GM23338 (cell line): ENCODE results near the gene TCERG1L.

ENCODE experiments used
- CREB1 ChIP-seq: fragments of 250-450 bp; sonication (Bioruptor Pico); IDR thresholded peaks from 2 replicates; pipeline ENCODE4 v1.5.0; 2020; ENCODE audit warnings: low read depth, mild to moderate bottlenecking, moderate library complexity
- ETS1 ChIP-seq: IDR thresholded peaks from 2 replicates; pipeline ENCODE4 v1.6.1; 2016; ENCODE audit warnings: antibody characterized with exemption
- EZH2 ChIP-seq: fragments of 200-600 bp; sonication (generic); IDR thresholded peaks from one replicate; pipeline ENCODE4 v1.8.0; 2017; ENCODE audit warnings: antibody characterized with exemption, mild to moderate bottlenecking, low read depth; ENCODE audit not compliant: unreplicated experiment
- EZH2phosphoT487 ChIP-seq: fragments of 200-600 bp; sonication (generic); IDR thresholded peaks from one replicate; pipeline ENCODE4 v1.8.1; 2018; ENCODE audit warnings: antibody characterized with exemption; ENCODE audit not compliant: unreplicated experiment
- JUNB ChIP-seq: IDR thresholded peaks from one replicate; pipeline ENCODE4 v1.6.1; 2016; ENCODE audit warnings: antibody characterized with exemption; ENCODE audit not compliant: unreplicated experiment
- NANOG ChIP-seq: IDR thresholded peaks from 2 replicates; pipeline ENCODE4 v1.6.1; 2016; ENCODE audit warnings: antibody characterized with exemption, borderline replicate concordance
- POLR2AphosphoS5 ChIP-seq: IDR thresholded peaks from 2 replicates; pipeline ENCODE4 v1.6.1; 2016; ENCODE audit warnings: antibody characterized with exemption, low read depth
- REST ChIP-seq: IDR thresholded peaks from one replicate; pipeline ENCODE4 v1.6.1; 2018; ENCODE audit warnings: antibody characterized with exemption; ENCODE audit not compliant: unreplicated experiment
- STAT1 ChIP-seq: IDR thresholded peaks from one replicate; pipeline ENCODE4 v1.6.1; 2016; ENCODE audit warnings: antibody characterized with exemption; ENCODE audit not compliant: unreplicated experiment
- ZNF114 ChIP-seq: fragments of 250-450 bp; sonication (Bioruptor Pico); IDR thresholded peaks from 2 replicates; pipeline ENCODE4 v1.5.0; 2020; ENCODE audit warnings: mild to moderate bottlenecking, moderate library complexity
- TF ChIP-seq, protein P1 (sequence below), 2 experiments: fragments of 200-600 bp in 1 of 2; sonication (generic) in 1 of 2; conservative IDR thresholded peaks; 2 replicates each; pipeline versions ENCODE4 v1.5.1 to v1.6.1; 2016 to 2017; ENCODE audit warnings: antibody characterized with exemption in 2 of 2, low read depth in 2 of 2, mild to moderate bottlenecking in 2 of 2, moderate library complexity in 1 of 2
- TF ChIP-seq, protein P2 (sequence below): fragments of 250-450 bp; sonication (Bioruptor Pico); IDR thresholded peaks from 2 replicates; pipeline ENCODE4 v1.5.0; 2020; ENCODE audit warnings: mild to moderate bottlenecking, moderate library complexity

DNA sequence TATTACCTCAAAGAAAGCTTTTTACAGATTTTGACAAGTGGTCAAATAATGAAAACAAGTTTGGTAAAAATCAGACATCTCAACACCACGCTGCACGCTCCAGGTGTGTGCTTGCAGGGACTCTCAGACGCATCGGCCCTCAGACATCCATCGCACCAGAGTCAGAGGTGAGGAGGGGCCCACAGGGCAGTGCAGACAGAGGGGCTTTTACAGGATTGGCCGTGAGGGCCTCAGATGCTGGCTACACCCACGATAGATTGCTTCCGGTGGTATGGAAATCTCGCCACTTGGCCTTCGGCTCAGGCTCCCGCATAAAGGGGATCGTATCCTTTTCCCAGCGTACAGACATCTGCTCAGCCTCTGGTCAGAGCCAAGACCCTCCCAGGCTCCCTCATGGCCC, 72.1 kb downstream of the TCERG1L start:
- no peak for TF ChIP-seq EZH2
- no peak for TF ChIP-seq REST
- TF ChIP-seq, protein P1, sequence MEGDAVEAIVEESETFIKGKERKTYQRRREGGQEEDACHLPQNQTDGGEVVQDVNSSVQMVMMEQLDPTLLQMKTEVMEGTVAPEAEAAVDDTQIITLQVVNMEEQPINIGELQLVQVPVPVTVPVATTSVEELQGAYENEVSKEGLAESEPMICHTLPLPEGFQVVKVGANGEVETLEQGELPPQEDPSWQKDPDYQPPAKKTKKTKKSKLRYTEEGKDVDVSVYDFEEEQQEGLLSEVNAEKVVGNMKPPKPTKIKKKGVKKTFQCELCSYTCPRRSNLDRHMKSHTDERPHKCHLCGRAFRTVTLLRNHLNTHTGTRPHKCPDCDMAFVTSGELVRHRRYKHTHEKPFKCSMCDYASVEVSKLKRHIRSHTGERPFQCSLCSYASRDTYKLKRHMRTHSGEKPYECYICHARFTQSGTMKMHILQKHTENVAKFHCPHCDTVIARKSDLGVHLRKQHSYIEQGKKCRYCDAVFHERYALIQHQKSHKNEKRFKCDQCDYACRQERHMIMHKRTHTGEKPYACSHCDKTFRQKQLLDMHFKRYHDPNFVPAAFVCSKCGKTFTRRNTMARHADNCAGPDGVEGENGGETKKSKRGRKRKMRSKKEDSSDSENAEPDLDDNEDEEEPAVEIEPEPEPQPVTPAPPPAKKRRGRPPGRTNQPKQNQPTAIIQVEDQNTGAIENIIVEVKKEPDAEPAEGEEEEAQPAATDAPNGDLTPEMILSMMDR (conservative IDR thresholded peaks at IDR 0.05; ENCODE audit: low read depth in 2 of 2): no peak
- no peak for TF ChIP-seq EZH2phosphoT487
- TF ChIP-seq POLR2AphosphoS5: no peak
- no peak for TF ChIP-seq CREB1 (CRISPR knock-in tag)
- no peak for TF ChIP-seq ETS1
- TF ChIP-seq STAT1: no peak
- TF ChIP-seq, protein P2, sequence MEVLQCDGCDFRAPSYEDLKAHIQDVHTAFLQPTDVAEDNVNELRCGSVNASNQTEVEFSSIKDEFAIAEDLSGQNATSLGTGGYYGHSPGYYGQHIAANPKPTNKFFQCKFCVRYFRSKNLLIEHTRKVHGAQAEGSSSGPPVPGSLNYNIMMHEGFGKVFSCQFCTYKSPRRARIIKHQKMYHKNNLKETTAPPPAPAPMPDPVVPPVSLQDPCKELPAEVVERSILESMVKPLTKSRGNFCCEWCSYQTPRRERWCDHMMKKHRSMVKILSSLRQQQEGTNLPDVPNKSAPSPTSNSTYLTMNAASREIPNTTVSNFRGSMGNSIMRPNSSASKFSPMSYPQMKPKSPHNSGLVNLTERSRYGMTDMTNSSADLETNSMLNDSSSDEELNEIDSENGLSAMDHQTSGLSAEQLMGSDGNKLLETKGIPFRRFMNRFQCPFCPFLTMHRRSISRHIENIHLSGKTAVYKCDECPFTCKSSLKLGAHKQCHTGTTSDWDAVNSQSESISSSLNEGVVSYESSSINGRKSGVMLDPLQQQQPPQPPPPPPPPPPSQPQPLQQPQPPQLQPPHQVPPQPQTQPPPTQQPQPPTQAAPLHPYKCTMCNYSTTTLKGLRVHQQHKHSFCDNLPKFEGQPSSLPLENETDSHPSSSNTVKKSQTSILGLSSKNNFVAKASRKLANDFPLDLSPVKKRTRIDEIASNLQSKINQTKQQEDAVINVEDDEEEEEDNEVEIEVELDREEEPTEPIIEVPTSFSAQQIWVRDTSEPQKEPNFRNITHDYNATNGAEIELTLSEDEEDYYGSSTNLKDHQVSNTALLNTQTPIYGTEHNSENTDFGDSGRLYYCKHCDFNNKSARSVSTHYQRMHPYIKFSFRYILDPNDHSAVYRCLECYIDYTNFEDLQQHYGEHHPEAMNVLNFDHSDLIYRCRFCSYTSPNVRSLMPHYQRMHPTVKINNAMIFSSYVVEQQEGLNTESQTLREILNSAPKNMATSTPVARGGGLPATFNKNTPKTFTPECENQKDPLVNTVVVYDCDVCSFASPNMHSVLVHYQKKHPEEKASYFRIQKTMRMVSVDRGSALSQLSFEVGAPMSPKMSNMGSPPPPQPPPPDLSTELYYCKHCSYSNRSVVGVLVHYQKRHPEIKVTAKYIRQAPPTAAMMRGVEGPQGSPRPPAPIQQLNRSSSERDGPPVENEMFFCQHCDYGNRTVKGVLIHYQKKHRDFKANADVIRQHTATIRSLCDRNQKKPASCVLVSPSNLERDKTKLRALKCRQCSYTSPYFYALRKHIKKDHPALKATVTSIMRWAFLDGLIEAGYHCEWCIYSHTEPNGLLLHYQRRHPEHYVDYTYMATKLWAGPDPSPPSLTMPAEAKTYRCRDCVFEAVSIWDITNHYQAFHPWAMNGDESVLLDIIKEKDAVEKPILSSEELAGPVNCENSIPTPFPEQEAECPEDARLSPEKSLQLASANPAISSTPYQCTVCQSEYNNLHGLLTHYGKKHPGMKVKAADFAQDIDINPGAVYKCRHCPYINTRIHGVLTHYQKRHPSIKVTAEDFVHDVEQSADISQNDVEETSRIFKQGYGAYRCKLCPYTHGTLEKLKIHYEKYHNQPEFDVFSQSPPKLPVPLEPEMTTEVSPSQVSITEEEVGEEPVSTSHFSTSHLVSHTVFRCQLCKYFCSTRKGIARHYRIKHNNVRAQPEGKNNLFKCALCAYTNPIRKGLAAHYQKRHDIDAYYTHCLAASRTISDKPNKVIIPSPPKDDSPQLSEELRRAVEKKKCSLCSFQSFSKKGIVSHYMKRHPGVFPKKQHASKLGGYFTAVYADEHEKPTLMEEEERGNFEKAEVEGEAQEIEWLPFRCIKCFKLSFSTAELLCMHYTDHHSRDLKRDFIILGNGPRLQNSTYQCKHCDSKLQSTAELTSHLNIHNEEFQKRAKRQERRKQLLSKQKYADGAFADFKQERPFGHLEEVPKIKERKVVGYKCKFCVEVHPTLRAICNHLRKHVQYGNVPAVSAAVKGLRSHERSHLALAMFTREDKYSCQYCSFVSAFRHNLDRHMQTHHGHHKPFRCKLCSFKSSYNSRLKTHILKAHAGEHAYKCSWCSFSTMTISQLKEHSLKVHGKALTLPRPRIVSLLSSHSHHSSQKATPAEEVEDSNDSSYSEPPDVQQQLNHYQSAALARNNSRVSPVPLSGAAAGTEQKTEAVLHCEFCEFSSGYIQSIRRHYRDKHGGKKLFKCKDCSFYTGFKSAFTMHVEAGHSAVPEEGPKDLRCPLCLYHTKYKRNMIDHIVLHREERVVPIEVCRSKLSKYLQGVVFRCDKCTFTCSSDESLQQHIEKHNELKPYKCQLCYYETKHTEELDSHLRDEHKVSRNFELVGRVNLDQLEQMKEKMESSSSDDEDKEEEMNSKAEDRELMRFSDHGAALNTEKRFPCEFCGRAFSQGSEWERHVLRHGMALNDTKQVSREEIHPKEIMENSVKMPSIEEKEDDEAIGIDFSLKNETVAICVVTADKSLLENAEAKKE (CRISPR knock-in tag): no peak
- no peak for TF ChIP-seq JUNB
- no peak for TF ChIP-seq NANOG
- TF ChIP-seq ZNF114 (CRISPR knock-in tag): no peak
